RKO (cell line): ENCODE results near the gene PEDS1.
A peak's percentile ranks its signal among the peaks of the same experiment; 100 is the strongest.
"Not testable (repeated sequence)": the region's sequence is repeated elsewhere in the genome, so short reads cannot be mapped to it uniquely, and the experiment has no call there.

Experiments
- DNase-seq: peaks from one replicate; pipeline ENCODE4 v3.0.0-alpha.2; 2016; ENCODE audit warnings: low spot score

The PEDS1 gene

DNA sequence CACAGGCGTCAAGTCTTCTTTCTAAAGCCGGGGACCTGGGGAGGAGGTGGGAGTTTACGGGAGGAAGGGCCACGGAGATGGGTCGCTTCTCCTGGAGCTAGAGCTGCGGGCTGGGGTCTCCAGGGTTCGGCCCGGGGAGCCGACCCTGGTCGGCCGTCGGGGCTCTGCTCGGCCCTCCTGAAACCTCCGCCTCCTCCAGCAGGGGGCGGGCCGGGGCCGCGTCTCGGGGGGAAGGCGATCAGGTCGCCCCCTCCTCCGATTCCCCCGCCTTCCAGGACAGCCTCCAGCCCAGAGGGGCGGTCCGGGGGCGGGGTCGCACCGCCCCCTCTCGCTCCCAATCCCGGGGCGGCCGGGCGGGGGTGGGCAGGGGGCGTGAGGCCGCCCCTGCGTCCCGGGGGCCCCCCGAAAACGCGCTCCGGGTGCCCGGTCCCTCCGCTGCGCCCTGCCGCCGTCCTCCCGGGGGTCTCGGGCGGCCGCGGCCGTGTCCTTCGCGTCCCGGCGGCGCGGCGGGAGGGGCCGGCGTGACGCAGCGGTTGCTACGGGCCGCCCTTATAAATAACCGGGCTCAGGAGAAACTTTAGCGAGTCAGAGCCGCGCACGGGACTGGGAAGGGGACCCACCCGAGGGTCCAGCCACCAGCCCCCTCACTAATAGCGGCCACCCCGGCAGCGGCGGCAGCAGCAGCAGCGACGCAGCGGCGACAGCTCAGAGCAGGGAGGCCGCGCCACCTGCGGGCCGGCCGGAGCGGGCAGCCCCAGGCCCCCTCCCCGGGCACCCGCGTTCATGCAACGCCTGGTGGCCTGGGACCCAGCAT is 36.9 kb upstream of the PEDS1 start, which contains the start of gene CEBPB:
CEBPB (plus strand) TSS at position 580 of the 814 bp plus-strand sequence; CDS start at position 784, 204 bp downstream.
- peak; percentile 87 for DNase-seq

DNA sequence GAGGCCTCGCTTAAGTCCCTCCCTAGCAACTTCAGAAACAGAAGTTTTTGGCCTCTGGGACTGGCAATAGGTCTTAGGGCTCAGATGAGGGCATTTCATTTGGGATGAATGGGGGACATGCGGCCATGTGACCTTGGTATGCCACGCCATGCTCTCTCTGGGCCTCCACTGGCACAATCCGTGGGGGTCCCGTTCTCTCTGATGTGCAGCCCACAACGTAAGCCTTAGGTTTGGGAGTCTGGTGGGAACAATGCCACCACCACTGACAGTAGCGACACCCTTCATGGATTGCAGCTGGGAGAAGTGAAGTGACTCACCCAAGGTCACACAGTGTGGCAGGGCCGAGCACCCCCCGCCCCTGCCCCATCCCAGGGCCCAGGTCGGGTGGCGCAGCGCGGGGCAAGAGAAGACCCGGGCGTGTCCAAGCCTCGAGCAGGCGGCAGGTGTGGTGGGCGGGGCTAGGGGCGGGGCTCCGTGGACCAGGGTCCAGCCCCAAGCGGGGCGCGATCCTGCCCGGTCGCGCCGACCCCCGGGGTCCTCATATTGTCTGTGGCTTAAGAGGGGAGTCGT is 36.2 kb upstream of the PEDS1 start:
- DNase-seq = no peak

DNA sequence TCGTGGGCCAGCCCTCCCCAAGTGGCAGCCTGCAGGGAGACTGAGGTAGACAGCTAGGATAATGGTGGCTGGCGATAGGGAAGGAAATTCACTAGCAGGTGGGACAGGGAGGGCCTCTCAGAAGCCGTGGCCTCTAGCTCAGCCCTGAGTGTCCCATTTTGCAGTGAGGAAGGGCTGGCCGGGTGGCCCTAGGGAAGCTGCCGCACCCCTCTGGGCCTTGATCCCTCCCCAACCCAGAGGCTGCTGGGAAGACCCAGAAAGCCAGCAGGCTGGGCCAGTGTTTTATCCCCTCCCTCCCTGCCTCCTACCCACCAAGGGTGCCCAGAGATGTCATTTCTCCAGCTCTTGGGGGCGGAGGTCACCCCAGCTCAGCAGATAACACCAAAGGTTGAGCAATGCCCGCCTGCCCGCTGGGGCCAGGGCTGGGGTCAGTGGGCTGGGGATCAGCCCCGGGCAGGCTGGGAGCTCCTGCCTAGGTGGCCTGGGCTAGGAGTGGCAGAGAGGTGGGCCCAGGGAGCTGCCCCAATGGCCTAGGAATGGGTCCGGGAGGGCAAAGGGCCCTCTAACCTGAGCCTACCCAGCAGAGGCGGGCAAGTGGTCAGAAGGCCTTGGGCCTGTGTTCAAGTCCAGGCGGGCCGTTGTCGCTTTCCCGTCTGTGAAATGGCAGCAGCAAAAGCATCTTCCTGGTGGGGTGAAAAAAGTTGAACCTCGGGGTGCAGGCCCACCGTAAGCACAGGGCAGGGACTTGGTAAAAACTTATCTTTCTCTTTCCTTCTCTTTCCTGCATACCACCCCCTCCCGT is 35.6 kb upstream of the PEDS1 start:
- no peak for DNase-seq

DNA sequence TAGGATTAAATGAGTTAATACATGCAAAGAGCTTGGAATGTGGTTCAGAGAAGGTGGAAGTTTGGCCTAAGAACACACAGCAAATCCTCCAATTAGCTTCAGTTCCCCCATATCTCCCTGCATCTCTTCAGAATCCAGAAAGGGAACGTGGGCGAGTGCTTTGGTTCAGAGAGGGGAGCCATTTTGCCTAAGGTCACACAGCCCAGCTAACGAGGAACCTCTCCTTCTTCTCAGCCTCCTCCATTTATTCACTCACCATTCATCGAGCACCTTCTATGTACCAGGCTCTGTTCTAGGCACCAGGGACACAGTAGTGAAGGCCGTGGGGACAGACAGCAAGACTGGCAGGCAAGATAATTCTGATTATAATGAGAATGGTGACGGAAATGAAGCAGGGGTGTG is 34.8 kb upstream of the PEDS1 start:
- DNase-seq = no peak

DNA sequence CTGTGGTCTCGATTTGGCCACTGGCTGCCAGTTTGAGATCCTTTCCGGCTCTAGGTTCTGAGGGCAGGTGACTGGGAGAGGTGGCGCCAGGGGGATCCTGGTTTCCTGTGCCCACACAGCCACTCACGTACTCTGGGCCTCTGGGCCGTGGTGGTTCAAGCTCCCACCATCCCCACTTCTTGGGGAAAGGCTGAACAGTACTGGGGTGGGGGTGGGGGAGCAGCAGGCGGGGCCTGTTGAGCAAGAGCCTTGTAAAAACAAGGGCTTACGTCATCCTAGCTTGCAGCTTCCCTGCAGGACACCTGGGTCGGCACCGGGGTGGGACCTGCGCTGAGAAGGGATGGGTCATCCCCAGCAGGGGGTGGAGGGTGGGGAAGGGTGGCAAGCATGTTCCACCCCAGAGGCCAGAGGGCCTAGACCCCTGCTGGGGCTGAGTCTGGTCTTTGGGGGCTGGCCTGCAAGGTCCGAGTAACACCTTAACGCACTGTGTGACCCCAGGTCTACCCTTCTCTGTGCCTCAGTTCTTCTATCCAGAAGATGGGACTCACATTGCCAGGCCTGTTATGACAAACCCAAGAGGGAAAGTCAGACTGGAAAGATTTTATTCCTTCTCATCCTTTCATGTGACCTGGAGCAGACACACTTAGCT is 34.0 kb upstream of the PEDS1 start:
- DNase-seq = no peak

DNA sequence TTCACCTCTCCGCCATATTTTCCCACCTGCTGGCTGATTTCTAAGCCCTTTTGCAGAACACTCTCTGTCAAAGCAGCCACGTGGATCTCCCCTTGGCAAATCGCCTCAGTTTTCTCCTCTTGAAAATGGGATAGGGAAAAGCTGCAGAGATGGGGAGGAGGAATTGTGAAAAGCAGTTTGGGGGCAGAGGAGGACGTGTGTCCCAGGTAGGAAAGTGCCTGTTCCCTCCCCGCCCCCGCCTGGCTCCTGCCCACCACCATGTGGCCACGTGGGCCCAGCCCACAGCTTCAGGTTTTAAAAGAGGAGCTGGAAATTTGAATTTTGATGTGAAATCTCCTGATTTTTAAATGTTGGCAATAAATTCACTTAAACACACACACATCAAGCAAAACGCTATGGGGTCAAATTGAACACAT is 33.5 kb upstream of the PEDS1 start:
- no peak for DNase-seq

DNA sequence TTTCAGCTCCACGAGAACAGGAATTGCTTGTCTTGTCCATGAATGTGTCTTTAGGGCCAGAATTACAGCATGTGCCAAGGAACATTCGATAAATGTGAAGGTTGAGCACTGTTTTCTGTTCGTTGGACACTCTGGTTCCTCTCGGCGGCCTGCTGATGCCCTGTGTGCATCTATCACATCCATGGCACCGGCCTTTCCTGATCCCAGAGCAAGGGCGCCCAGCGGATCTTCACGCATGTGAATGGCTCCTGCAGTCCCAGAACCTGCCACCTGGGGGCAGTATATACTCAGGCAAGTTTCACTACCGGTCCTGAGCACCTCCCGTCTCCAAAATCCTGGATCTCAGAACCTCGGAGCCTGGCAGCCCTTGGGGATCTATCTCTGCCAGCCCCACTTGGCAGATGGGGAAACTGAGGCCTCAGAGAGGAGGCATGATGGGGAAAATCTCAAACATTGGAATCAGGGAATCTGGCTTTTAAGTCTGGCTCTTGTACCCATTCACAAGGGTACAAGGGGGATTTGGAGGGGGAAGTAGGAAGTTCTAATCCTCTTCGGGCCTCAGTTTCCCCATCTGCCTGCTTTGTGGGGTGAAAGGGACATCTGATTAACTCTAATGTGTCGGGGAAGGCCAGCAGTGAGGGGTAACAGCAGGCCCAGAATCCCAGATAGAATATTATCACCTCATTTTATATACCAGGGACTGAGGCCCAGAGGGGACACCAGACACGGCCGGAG is 32.8 kb upstream of the PEDS1 start:
- peak; percentile 90 for DNase-seq

DNA sequence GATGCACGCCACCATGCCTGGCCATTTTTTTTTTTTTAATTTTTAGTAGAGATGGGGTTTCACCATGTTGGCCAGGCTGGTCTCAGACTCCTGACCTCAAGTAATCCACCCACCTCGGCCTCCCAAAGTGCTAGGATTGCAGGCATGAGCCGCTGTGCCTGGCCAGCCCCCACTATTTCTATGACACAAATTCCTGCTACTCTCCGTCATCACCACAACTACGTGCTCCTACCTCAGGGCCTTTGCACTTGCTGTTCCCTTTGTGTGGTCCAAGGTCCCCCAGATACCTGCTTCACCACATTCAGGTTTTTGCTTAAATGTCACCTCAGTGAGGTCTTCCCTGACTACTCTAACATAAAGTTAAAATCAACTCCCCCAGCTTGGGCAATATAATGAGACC is 31.9 kb upstream of the PEDS1 start:
- no peak for DNase-seq

DNA sequence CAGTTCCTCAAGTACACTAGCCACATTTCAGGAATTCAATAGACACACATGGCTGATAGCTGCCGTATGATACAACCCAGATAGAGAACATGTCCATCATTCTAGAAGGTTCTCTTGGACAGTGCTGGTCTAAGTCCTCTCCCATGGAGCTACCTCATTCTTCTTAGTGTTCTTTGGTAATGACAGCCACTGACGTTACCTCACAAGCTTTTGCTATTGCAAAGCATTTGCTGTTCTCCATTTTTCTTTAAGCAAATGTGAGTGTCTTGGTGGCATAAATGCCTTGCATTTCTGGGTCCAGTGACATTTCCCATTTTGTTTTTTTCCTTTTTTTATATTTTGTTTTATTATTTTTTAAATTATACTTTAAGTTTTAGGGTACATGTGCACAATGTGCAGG is 28.8 kb upstream of the PEDS1 start:
- DNase-seq = no peak

DNA sequence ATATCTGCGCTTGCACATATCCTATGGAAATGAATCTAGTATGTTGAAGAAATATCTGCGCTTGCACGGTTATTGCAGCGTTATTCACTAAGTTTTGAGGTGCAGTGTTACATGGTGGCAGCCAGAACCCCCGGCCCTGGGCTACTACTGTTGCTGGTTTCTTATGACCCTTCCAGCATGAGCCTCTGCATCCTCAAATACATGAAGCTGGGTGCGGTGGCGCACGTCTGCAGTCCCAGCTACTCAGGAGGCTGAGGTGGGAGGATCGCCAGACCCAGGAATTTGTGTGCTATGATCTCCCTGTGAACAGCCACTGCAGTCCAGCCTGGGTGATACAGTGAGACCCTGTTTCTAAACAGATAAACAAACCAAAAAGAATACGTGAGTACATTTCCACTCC is 27.8 kb upstream of the PEDS1 start:
- DNase-seq = no peak

DNA sequence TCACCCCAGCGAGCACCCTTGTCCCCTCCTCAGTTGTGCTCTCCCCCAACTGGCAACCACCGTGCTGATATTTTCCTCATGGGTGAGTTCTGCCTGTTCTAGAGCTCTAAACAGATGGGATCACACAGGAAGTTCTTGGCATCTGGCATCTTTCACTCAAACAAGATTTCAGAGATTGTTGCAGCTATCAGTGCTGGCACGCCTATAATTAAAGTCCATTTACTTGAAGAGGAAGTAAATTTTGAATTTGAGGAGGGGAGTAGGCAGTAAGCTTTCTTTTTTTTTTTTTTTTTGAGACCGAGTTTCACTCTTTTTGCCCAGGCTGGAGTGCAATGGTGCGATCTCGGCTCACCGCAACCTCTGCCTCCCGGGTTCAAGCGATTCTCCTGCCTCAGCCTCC is 25.1 kb upstream of the PEDS1 start:
- DNase-seq = not testable (repeated sequence)

DNA sequence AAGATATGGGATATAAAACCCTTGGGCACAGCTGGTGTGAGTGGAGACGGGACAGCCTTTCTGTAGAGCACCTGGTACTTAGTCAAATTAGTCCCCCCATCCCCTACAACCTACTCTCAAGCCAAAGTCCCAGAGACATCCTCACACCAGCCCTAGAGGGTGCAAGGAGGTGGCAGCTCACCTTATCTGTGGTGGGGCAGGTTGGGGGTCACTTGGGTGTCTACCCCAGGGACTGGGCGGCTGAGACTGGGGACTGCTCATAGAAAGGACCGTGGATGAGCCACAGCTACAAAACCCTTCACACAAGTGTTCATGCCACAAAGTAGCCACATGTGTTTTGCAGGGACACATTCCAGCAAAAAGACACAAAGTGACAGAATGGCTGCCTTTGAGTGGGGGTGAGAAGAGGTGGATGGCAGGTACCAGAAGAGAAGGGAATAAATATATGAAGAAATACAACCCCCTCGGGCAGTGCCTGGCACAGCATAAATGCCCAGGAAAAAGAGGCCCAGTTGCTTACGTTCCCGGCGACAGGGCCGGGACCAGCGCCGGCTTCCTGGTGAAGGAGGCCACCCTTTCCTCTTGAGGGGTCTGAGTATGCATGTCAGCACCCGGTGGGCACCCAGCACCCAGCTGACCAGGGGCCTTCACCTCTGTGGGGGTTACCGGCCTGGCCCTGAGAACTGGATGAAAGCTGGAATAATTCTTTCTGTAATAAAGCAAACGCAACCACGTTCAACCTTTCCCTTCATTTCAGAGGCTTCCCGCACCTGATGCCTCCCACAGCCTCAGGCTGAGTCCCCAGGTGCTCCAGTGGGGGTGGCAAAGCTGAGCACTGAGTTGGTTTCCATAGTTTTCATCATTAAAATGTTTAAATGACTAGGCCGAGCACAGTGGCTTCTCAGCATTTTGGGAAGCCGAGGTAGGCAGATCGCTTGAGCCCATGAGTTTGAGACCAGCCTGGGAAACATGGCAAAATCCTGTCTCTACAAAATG is 22.7 kb upstream of the PEDS1 start:
- DNase-seq = no peak

DNA sequence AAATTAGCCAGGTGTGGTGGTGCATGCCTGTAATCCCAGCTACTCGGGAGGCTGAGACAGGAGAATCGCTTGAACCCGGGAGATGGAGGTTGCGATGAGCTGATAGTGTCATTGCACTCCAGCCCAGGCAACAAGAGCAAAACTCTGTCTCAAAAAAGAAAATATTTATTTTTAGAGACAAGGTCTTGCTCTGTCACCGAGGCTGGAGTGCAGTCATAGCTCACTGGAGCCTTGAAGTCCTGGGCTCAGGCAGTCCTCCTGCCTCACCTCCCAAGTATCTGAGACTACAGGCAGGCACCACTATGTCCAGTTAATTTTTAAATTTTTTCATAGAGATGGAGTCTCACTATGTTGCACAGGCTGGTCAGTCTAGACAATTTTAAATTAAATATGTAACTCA is 20.9 kb upstream of the PEDS1 start:
- no peak for DNase-seq

DNA sequence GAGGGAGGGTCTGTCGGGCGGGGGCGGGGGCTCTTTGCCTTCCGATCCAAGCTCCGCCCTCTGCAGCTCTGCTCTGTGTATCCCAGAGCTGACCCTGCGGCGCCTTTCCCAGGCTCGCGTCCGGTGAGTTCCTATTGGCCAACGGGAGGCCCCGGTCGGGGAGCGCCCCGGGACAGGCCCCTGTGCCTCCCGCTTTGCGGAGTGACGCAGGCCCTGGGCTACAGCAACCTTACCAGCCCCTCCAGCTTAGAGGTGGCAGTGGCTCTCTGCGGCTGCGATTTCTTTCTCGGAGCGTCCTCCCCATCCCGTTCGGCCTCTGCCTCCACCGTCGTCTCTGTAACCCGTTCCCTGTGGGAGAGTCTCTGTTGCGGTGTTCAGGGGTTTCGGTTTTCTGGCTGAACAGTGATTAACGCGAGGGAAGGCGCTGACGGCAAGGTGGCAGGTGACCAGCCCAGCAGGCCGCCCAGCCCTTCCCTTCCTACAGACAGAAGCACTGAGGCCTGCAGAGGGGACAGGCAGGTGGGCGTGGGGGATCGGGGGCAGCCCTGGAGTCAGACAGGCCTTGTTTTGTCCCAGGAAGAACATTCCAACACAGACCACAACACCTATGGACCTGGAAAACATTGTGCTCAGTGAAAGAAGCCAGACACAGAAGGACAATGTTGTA is 19.0 kb upstream of the PEDS1 start:
- DNase-seq = peak; percentile 92

DNA sequence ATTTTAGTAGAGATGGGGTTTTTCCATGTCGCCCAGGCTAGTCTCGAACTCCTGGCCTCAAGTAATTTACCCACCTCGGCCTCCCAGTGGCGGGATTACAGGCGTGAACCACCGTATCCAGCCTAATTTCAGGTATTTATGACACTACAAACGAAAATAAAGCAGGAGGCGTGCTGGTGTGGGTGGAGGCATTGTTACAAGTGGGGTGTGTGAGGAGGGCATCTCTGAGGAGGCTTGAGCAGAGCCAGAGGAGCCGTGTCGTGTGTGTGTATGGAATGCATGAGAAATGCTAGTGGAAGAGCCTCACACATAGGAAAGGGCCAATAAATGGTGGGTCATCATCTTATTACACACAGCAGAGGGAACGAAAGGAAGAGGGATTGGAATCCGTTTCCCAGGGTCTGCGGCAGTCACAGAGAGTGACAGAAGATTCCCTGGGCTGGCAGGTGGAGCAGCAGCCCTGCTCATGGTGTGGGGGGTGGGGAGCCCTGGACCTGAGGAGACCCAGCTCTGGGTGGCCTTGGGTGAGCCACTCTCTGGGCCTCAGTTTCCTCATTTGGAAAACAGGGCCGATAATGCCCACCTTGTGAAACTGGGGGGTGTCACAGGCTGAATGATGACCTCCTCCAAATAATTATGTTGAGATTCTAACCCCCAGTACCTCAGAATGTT is 17.2 kb upstream of the PEDS1 start:
- no peak for DNase-seq

DNA sequence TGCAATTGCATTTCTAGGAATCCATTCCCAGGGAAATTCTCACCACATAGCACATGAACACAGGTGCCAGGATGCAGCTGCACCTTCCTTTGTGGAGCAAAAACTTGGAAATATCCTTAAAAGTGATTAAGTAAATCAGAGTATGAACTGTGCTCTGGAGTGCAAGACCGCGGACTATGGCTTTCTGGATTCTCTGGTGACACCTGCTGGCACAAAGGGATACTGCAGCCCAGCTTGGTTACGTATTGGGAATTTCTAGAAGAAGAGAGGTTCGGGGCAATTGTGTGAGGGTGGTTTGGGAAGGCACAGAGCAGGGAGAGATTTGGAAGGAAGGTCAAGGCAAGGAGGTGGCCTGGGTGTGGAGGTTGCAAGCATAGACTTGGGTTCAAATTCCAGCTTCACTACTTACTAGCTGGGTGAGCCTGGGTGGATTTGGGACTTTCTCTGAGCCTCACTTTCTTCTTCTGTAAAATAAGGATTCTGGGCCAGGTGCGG is 15.9 kb upstream of the PEDS1 start:
- DNase-seq = peak; percentile 79

DNA sequence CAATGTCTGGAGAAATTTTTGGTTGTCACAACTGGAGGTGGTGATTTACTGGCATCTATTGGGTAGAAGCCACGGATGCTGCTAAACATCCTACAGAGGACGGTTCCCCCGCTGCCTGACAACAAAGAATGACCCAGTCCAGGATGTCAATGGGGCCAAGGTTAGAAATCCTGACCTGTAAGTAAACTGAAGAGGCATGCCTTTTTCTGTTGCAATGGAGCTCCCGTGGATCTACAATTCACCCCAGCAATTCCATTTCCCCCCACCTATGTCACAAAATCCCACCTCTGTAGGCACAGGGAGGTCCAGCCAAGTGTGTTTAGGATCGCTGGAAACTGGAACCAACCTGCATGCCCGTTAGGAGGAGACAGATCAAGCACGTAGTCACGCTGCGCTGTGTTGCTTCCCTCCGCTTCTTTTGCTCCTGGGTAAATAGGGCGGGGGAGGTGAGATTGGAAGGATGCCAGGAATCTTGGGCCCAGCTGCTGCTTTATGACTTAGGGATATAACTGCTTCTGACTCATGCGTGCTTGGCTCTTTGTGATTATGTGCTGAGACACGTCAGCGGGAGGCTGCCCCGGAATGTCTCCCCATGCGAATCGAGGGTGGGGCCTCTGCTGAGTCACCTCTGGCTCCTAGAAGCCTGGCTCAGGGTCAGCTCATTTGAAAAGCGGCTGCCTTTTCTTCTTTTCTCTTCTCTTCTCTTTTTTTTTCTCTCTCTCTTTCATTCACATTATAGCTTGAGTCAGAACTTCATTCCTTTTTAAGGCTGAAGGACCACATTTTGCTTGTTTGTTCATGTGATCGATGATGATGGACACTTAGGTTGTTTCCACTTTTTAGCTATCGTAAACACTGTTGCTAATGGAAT is 12.4 kb upstream of the PEDS1 start:
- DNase-seq = peak; percentile 100
